Progenitor cell of endocrine pancreas (in vitro differentiated cells): ENCODE results near the gene CHRNA5. TPM values are rescaled to one million over a fixed set of nuclear protein-coding genes. Genes with fewer than 3 reads are reported as not detected.
A peak's percentile ranks its signal among the peaks of the same experiment; 100 is the strongest.
"Not testable (repeated sequence)": the region's sequence is repeated elsewhere in the genome, so short reads cannot be mapped to it uniquely, and the experiment has no call there.

Experiments used
- DNase-seq: peaks from one replicate; pipeline ENCODE4 v3.0.0; 2021; ENCODE audit warnings: low spot score; ENCODE audit not compliant: unreplicated experiment
- H3K27ac Mint-ChIP-seq: 2 replicates; pipeline ENCODE4 v1.8.0; 2021; ENCODE audit warnings: mild to moderate bottlenecking, moderate library complexity, mixed read lengths
- H3K27me3 Mint-ChIP-seq: 2 replicates; pipeline ENCODE4 v1.8.0; 2021; ENCODE audit warnings: mixed read lengths
- H3K36me3 Mint-ChIP-seq: 2 replicates; pipeline ENCODE4 v1.8.0; 2022; ENCODE audit warnings: mixed read lengths; ENCODE audit not compliant: insufficient read depth
- H3K4me1 Mint-ChIP-seq: 2 replicates; pipeline ENCODE4 v1.8.0; 2021; ENCODE audit warnings: low read depth, mixed read lengths
- H3K4me3 Mint-ChIP-seq: 2 replicates; pipeline ENCODE4 v1.8.0; 2021; ENCODE audit warnings: low read depth, mild to moderate bottlenecking, moderate library complexity, mixed read lengths
- H3K9me3 Mint-ChIP-seq: 2 replicates; pipeline ENCODE4 v1.8.0; 2021; ENCODE audit warnings: low read depth, mixed read lengths
- total RNA-seq: library from RNA; stranded (reverse); gene quantifications from 2 replicates; pipeline ENCODE4 v1.2.1, GENCODE V29; 2021
- TF ChIP-seq, protein P1 (sequence below): fragments of 200-600 bp; sonication (generic); IDR thresholded peaks from one replicate; pipeline ENCODE4 v1.5.0; 2021; ENCODE audit warnings: antibody characterized with exemption, mild to moderate bottlenecking; ENCODE audit not compliant: unreplicated experiment

Gene CHRNA5
- total RNA-seq, 1 donor from 2014 or later, result 8.0 TPM

DNA sequence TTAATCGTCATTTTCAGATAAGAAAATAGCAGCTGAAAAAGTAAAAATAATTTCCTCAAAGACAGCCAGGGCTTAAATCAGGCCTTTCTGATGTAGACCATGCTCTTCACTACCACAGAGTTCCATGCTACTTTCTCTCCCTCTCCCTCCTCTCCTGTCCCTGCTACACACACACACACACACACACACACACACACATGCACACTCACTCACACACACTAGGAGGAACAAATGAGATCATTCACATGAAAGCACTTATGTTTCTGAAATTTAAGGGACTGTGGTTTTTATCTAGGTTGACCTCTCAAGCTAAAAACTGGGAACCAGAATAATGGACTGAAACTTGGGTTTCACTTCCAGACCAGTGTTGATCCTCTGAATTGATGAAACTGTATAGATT, 29.2 kb upstream of the CHRNA5 start:
- no peak overlapping the region for H3K27ac Mint-ChIP-seq
- no peaks in the 10 kb centered on the region for H3K36me3 Mint-ChIP-seq
- H3K27me3 Mint-ChIP-seq, result no peaks in the 10 kb centered on the region
- no peaks in the 10 kb centered on the region for H3K9me3 Mint-ChIP-seq
- TF ChIP-seq, protein P1, sequence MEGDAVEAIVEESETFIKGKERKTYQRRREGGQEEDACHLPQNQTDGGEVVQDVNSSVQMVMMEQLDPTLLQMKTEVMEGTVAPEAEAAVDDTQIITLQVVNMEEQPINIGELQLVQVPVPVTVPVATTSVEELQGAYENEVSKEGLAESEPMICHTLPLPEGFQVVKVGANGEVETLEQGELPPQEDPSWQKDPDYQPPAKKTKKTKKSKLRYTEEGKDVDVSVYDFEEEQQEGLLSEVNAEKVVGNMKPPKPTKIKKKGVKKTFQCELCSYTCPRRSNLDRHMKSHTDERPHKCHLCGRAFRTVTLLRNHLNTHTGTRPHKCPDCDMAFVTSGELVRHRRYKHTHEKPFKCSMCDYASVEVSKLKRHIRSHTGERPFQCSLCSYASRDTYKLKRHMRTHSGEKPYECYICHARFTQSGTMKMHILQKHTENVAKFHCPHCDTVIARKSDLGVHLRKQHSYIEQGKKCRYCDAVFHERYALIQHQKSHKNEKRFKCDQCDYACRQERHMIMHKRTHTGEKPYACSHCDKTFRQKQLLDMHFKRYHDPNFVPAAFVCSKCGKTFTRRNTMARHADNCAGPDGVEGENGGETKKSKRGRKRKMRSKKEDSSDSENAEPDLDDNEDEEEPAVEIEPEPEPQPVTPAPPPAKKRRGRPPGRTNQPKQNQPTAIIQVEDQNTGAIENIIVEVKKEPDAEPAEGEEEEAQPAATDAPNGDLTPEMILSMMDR, result no peak
- peaks cover 6% of the 10 kb centered on the region for H3K4me1 Mint-ChIP-seq
- H3K4me3 Mint-ChIP-seq, result no peak overlapping the region
- no peak for DNase-seq

DNA sequence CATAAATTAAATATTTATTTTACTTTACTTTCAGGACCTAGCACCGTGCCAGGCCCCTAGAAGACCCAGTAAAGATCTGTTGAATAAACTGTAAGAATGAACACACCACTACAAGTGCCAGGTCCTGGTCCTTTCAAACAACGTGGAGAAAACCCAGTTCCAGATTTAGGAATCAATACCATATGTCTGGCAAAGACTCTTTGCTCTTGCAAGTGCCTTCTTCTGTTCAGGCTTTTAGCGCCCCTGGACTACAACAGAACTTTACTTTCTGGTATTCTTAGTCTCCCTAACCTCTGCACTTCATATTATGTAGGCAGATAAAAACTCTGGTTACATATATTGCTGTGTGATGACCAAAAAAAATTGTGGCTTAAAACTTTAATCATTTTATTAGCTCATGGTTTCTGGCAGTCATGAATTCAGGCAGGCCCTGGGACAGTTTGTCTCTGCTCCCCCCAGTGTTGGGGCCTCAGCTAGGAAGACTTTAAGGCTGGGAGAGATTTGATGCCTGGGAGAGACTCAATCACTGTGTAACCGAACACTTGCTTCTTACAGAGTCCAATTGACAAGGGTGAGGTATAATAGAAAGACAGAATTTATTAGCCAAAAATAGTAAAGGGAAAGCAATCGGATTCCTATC, 27.9 kb upstream of the CHRNA5 start:
- TF ChIP-seq, protein P1, result no peak
- peaks cover 3% of the 10 kb centered on the region for H3K36me3 Mint-ChIP-seq
- no peaks in the 10 kb centered on the region for H3K9me3 Mint-ChIP-seq
- no peaks in the 10 kb centered on the region for H3K27me3 Mint-ChIP-seq
- no peak overlapping the region for H3K27ac Mint-ChIP-seq
- H3K4me1 Mint-ChIP-seq, result peaks cover 13% of the 10 kb centered on the region
- no peak for DNase-seq
- H3K4me3 Mint-ChIP-seq, result no peak overlapping the region

DNA sequence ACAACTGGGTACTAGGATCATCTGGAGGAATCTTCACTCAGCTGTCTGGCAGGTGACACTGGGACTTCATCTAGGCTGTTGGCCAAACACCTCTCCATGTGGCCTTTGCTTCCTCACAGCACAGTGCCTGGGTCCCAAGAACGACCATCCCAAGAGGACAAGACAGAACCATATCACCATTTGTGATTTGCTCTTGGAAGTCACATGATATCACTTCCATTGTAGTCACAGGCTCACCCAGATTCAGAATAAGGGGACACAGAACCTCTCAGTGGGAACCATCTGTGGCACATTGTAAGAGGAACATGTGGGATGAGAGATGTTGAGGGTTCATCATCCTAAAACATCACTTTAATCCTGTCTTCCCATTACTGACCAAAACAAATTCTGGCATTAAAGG, 27.0 kb upstream of the CHRNA5 start:
- Mint-ChIP-seq H3K27me3 (no peaks in the 10 kb centered on the region), H3K27ac (no peak overlapping the region), H3K9me3 (no peaks in the 10 kb centered on the region), H3K4me3 (peak overlapping the region; percentile 31), H3K36me3 (peaks cover 3% of the 10 kb centered on the region), H3K4me1 (peaks cover 15% of the 10 kb centered on the region)
- no peak for DNase-seq
- TF ChIP-seq, protein P1, result no peak

DNA sequence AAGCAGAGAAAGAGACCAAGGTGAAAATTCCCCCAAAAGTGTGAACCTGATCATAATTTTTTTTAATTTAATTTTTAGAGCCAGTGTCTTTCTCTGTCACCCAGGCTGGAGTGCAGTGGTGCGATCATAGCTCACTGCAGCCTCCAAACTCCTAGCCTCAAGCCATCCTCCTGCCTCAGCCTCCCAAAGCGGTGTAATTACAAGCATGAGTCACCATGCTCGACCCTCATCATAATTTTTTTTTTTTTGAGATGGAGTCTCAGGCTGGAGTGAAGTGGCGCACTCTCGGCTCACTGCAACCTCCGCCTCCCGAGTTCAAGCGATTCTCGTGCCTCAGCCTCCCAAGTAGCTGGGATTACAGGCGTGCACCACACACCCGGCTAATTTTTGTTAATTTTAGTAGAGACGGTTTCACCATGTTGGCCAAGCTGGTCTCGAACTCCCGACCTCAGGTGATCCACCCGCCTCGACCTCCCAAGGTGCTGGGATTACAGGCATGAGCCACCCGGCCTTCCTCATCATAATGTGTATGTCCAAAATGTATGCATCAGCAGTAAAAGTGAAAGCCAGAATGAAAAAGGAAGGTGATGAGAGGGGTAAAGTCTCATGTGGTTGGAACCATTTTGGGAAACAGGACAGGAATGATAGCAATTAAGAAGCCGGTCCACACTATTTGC, 25.7 kb upstream of the CHRNA5 start:
- H3K27me3 Mint-ChIP-seq, H3K9me3 Mint-ChIP-seq: not testable (repeated sequence)

DNA sequence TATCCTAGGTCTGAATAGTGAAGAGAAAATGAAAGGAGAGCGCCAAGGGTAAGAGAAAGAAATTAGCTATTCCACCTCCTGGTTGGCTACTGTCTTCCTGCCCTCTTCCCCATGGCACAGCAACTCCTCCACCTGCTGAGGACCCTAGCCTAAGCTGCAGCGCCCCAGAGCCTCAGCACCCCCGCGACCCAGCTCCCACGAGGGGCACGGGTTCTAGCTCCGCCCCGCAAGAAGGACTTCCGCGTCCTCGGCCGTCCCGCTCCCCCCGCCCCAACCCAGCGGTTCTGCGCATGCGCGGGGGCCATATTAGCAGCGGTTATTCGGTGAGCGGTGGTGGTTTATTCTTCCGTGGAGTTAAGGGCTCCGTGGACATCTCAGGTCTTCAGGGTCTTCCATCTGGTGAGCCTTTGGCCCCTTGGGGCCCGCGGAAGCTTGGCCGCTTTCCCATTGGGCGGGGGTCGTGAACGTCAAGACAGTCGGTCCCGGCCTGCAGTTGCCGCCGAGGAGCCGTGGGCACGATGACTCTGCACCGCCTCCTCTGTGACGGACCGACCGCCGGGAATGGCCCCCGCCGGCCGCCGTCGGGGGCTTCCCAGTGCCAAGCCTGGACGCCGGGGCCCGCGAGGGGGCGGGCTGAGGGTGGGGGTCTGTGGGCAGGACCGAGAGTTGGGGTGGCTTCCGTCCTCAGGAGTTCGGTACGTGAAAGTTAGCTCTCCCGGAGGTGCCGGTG, 25.0 kb upstream of the CHRNA5 start, which contains the start of gene PSMA4:
PSMA4 (plus strand) TSS at position 304 of the 730 bp plus-strand sequence. CDS start 1,484 bp downstream, outside the sequence.
- peaks cover 15% of the 10 kb centered on the region for H3K4me1 Mint-ChIP-seq
- H3K27ac Mint-ChIP-seq, result peak within 1 kb of the TSS; percentile 99
- no peaks in the 10 kb centered on the region for H3K9me3 Mint-ChIP-seq
- H3K4me3 Mint-ChIP-seq, result peak within 1 kb of the TSS; percentile 100
- peaks cover 5% of the 10 kb centered on the region for H3K36me3 Mint-ChIP-seq
- DNase-seq, result peak; percentile 90
- TF ChIP-seq, protein P1, result peak; percentile 27
- no peaks in the 10 kb centered on the region for H3K27me3 Mint-ChIP-seq

More for the DNA sequence above, 25.7 kb upstream of the CHRNA5 start:
- H3K4me3 Mint-ChIP-seq, result peak overlapping the region; percentile 100
- not testable (repeated sequence) for DNase-seq, H3K36me3 Mint-ChIP-seq
- peaks cover 15% of the 10 kb centered on the region for H3K4me1 Mint-ChIP-seq
- peak overlapping the region; percentile 99 for H3K27ac Mint-ChIP-seq
